Measurements from ENCODE around the gene CST6. TPM values are rescaled to one million over a fixed set of nuclear protein-coding genes. Genes with fewer than 3 reads are reported as not detected.

Gene CST6
- total and polyA plus RNA-seq, 2 experiments from 2014 or later: 4.2 to 8.3 TPM

- TF ChIP-seq ZNF462 (CRISPR knock-in tag; IDR thresholded peaks at IDR 0.05): no peak
Observed at GRCh38 chr11:66046901-66047300, 35.1 kb downstream of the CST6 start (continued).

GRCh38 chr11:66047541-66048365, 35.9 kb downstream of the CST6 start:
- H3K27ac Mint-ChIP-seq: no peak overlapping the region
- H3F3A ChIP-seq (replicated peaks; ENCODE audit: low read depth): peaks cover 21% of the 10 kb centered on the region; the same call in 1 of the 2 replicates
- DNase-seq (ENCODE audit: low spot score) (no peak), ATAC-seq (no peak)
- H3K9me3 Mint-ChIP-seq: no peaks in the 10 kb centered on the region; the same call in 2 of the 3 replicates
- no peak overlapping the region for H3K27ac ChIP-seq (ENCODE audit: low read depth)
- H3K4me1 ChIP-seq (ENCODE audit: insufficient read depth): peaks cover 16% of the 10 kb centered on the region
- H3K4me3 Mint-ChIP-seq: peak overlapping the region; percentile 87
- no peaks in the 10 kb centered on the region for H3K27me3 ChIP-seq (ENCODE audit: insufficient read depth)
- H3K9me2 ChIP-seq (ENCODE audit: insufficient read depth): no peaks in the 10 kb centered on the region
- H3K4me3 ChIP-seq: peak overlapping the region; percentile 81
- H3K36me3 ChIP-seq (ENCODE audit: insufficient read depth): no peaks in the 10 kb centered on the region
- no peak overlapping the region for H2AFZ ChIP-seq
- peaks cover 45% of the 10 kb centered on the region for H3K4me1 Mint-ChIP-seq
- peaks cover 14% of the 10 kb centered on the region for H3K27me3 Mint-ChIP-seq (ENCODE audit: insufficient read depth, low read depth, poor library complexity)
- H3K79me2 ChIP-seq (replicated peaks; ENCODE audit: insufficient read depth): peaks cover 9% of the 10 kb centered on the region
- peak overlapping the region; percentile 84 for H3K4me2 ChIP-seq
- peaks cover 17% of the 10 kb centered on the region for H3K36me3 Mint-ChIP-seq (ENCODE audit: low read depth)
- no peaks in the 10 kb centered on the region; the same call in none of the 2 replicates for H4K20me1 ChIP-seq (replicated peaks; ENCODE audit: insufficient read depth)
- TF ChIP-seq ETS1 (IDR thresholded peaks at IDR 0.05): no peak
- no peak for TF ChIP-seq ZNF331 (CRISPR knock-in tag; IDR thresholded peaks at IDR 0.05; ENCODE audit: low read depth)
- TF ChIP-seq JUNB (IDR thresholded peaks at IDR 0.05; ENCODE audit: unreplicated experiment): no peak
- TF ChIP-seq CTCF (conservative IDR thresholded peaks at IDR 0.05; ENCODE audit: low read depth in 2 of 2): no peak
- TF ChIP-seq CREB1 (CRISPR knock-in tag; IDR thresholded peaks at IDR 0.05; ENCODE audit: low read depth): no peak
- TF ChIP-seq ZNF114 (CRISPR knock-in tag; IDR thresholded peaks at IDR 0.05): no peak
- TF ChIP-seq EZH2 (IDR thresholded peaks at IDR 0.05; ENCODE audit: low read depth, unreplicated experiment): no peak
